Measurements from ENCODE around the gene IL10.
"Not testable (repeated sequence)": the region's sequence is repeated elsewhere in the genome, so short reads cannot be mapped to it uniquely, and the experiment has no call there.

DNA sequence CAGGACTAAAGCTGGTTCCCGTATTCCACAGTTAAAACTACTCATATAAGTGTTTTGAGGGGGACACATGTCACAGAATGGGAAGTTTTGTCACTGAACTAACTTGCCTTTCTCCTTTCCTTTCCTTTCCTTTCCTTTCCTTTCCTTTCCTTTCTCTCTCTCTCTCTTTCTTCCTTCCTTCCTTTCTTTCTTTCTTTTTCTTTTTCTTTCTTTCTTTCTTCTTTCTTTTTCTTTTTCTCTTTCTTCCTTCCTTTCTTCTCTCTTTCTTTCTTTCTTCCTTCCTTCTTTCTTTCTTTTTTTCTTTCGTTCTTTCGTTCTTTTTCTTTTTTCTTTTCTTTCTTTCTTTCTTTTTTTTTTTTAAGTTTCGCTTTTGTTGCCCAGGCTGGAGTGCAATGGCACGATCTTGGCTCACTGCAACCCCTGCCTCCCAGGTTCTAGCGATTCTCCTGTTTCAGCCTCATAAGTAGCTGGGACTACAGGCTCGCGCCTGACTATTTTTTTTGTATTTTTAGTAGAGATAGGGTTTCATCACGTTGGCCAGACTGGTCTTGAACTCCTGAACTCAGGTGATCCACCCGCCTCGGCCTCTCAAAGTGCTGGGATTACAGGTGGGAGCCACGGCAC, 9.4 kb downstream of the IL10 start:
- TF ChIP-seq, protein P1, sequence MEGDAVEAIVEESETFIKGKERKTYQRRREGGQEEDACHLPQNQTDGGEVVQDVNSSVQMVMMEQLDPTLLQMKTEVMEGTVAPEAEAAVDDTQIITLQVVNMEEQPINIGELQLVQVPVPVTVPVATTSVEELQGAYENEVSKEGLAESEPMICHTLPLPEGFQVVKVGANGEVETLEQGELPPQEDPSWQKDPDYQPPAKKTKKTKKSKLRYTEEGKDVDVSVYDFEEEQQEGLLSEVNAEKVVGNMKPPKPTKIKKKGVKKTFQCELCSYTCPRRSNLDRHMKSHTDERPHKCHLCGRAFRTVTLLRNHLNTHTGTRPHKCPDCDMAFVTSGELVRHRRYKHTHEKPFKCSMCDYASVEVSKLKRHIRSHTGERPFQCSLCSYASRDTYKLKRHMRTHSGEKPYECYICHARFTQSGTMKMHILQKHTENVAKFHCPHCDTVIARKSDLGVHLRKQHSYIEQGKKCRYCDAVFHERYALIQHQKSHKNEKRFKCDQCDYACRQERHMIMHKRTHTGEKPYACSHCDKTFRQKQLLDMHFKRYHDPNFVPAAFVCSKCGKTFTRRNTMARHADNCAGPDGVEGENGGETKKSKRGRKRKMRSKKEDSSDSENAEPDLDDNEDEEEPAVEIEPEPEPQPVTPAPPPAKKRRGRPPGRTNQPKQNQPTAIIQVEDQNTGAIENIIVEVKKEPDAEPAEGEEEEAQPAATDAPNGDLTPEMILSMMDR (IDR thresholded peaks at IDR 0.05): not testable (repeated sequence)
- not testable (repeated sequence) for TF ChIP-seq POLR2A, POLR2AphosphoS5, EP300 (IDR thresholded peaks at IDR 0.05)

Data from upper lobe of left lung (tissue), 4 donors.